ENCODE data around the gene RBM19.

RBM19 gene

DNA sequence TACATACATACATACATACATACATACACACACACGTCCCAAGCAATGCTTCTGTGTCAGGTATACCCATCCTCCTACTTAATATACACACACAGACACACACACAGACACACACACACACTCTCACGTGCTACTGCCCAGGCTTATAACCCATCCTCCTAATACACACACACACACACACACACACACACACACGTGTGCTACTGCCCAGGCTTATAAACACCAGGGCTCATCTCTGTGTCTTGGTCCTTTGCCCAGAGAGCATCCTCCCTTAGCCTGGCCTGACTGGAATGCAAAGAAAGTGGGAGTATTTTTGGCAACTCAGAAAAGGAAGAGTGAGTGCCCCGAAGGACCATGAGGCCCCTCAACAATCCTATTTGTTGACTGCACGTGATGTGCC lies 129.0 kb downstream of the RBM19 start:
- Histone ChIP-seq H3K27me3 (no peaks in the 10 kb centered on the region), H3K9me3 (no peaks in the 10 kb centered on the region), H3K27ac (no peak overlapping the region), H3K4me3 (ENCODE audit: low read depth in 1 of 2, low read length in 1 of 2) (no peak overlapping the region), H3K36me3 (no peaks in the 10 kb centered on the region), H3K4me1 (ENCODE audit: control insufficient read depth in 1 of 2, insufficient read depth in 1 of 2, low read depth in 1 of 2, low read length in 1 of 2) (no peaks in the 10 kb centered on the region)
- TF ChIP-seq, protein P1, sequence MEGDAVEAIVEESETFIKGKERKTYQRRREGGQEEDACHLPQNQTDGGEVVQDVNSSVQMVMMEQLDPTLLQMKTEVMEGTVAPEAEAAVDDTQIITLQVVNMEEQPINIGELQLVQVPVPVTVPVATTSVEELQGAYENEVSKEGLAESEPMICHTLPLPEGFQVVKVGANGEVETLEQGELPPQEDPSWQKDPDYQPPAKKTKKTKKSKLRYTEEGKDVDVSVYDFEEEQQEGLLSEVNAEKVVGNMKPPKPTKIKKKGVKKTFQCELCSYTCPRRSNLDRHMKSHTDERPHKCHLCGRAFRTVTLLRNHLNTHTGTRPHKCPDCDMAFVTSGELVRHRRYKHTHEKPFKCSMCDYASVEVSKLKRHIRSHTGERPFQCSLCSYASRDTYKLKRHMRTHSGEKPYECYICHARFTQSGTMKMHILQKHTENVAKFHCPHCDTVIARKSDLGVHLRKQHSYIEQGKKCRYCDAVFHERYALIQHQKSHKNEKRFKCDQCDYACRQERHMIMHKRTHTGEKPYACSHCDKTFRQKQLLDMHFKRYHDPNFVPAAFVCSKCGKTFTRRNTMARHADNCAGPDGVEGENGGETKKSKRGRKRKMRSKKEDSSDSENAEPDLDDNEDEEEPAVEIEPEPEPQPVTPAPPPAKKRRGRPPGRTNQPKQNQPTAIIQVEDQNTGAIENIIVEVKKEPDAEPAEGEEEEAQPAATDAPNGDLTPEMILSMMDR (IDR thresholded peaks at IDR 0.05): no peak

GRCh38 chr12:113835896-113836295 lies 130.2 kb downstream of the RBM19 start:
- no peaks in the 10 kb centered on the region for H3K36me3 ChIP-seq
- H3K27me3 ChIP-seq: no peaks in the 10 kb centered on the region
- H3K27ac ChIP-seq: no peak overlapping the region
- TF ChIP-seq, protein P1 (IDR thresholded peaks at IDR 0.05): no peak
- H3K4me3 ChIP-seq (ENCODE audit: low read depth in 1 of 2, low read length in 1 of 2): no peak overlapping the region
- no peaks in the 10 kb centered on the region for H3K9me3 ChIP-seq
- no peaks in the 10 kb centered on the region for H3K4me1 ChIP-seq (ENCODE audit: control insufficient read depth in 1 of 2, insufficient read depth in 1 of 2, low read depth in 1 of 2, low read length in 1 of 2)

DNA sequence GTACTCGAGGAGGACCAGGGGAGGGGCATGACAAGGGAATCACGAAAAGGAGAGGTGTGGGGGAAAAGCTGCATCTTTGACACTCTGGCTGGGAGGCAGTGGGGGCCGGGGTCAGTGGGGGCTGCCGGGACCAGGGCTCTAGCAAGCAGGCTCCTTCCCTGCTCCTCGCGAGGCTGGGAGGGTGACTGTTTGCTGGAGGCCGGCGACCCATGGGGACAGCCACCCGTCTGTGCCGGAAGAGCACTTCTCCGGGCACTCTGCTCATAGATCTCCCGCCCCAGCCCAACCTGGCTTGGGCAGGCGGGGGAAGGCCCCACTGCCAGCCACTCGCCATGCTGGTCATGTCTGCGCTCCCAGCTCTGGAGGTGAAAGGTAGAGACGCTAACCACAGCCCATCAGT lies 130.7 kb downstream of the RBM19 start:
- H3K27me3 ChIP-seq: no peaks in the 10 kb centered on the region
- no peaks in the 10 kb centered on the region for H3K36me3 ChIP-seq
- H3K4me3 ChIP-seq (ENCODE audit: low read depth in 1 of 2, low read length in 1 of 2): no peak overlapping the region
- TF ChIP-seq, protein P1 (IDR thresholded peaks at IDR 0.05): no peak
- H3K4me1 ChIP-seq (ENCODE audit: control insufficient read depth in 1 of 2, insufficient read depth in 1 of 2, low read depth in 1 of 2, low read length in 1 of 2): no peaks in the 10 kb centered on the region
- no peak overlapping the region for H3K27ac ChIP-seq
- H3K9me3 ChIP-seq: no peaks in the 10 kb centered on the region

DNA sequence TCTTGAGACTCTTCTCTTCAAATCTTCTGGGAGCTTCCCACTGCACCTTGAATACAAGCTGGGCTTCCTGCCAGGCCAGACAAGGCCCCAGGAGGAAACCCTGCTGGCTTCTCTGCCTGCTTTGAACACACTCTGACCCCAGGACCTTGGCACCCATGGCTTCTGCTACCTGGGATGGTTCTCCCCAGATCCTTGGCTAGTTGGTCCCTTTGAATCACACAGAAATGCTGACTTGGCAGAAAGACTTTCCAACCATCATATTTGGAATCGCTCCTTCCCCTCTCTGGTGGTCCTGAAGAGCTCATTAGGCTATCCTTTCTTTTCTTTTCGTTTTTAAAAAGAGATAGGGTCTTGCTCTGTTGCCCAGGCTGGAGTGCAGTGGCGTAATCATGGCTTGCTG lies 132.7 kb downstream of the RBM19 start:
- TF ChIP-seq, protein P1 (IDR thresholded peaks at IDR 0.05): no peak

DNA sequence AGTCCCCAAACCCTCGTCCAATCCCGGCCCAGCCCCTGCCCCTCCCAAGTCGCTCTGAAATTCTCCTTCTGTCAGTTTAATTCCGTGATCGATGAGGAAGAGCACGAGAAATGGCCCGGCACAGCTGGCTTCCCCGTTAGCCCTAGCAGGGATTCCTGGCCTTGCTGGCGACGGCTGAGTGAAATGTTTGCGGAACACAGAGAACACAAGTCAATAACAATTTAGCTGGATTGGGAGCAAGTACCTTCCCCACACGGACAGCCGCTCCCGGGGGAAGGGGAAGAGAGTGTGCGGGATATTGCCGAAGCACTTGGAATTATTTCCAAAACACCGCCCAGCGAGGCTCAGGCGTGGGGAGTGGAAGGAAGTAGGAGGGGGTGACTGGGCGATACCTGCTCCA lies 134.6 kb downstream of the RBM19 start:
- no peaks in the 10 kb centered on the region for H3K4me1 ChIP-seq (ENCODE audit: control insufficient read depth in 1 of 2, insufficient read depth in 1 of 2, low read depth in 1 of 2, low read length in 1 of 2)
- TF ChIP-seq, protein P1 (IDR thresholded peaks at IDR 0.05): no peak
- no peaks in the 10 kb centered on the region for H3K36me3 ChIP-seq
- H3K9me3 ChIP-seq: no peaks in the 10 kb centered on the region
- H3K27ac ChIP-seq: no peak overlapping the region
- no peaks in the 10 kb centered on the region for H3K27me3 ChIP-seq
- no peak overlapping the region for H3K4me3 ChIP-seq (ENCODE audit: low read depth in 1 of 2, low read length in 1 of 2)

More for the DNA sequence above, 132.7 kb downstream of the RBM19 start:
- no peak overlapping the region for H3K4me3 ChIP-seq (ENCODE audit: low read depth in 1 of 2, low read length in 1 of 2)
- H3K27me3 ChIP-seq: no peaks in the 10 kb centered on the region
- H3K9me3 ChIP-seq: no peaks in the 10 kb centered on the region
- H3K36me3 ChIP-seq: no peaks in the 10 kb centered on the region
- no peak overlapping the region for H3K27ac ChIP-seq
- no peaks in the 10 kb centered on the region for H3K4me1 ChIP-seq (ENCODE audit: control insufficient read depth in 1 of 2, insufficient read depth in 1 of 2, low read depth in 1 of 2, low read length in 1 of 2)

DNA sequence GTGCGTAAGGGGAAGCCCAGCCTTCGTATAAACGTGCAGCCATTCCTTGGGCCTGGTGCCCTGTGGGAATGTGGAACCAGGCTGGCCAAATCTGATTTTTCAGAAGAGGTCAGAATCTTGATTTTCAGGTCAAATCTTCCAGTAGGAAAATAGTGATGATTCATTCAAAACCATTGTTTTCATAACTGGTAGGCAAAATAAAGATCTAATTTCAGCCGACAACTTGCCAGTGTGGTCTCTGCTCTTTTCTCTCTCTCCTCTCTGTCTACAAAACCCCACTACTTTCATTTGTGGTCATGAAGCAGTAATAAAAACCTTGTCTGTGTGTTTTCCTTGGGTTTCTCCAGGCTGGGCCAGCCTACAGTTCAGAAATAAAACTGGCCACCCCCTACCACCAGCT lies 135.1 kb downstream of the RBM19 start:
- no peak overlapping the region for H3K4me3 ChIP-seq (ENCODE audit: low read depth in 1 of 2, low read length in 1 of 2)
- no peaks in the 10 kb centered on the region for H3K36me3 ChIP-seq
- no peaks in the 10 kb centered on the region for H3K9me3 ChIP-seq
- H3K27me3 ChIP-seq: no peaks in the 10 kb centered on the region
- no peak overlapping the region for H3K27ac ChIP-seq
- H3K4me1 ChIP-seq (ENCODE audit: control insufficient read depth in 1 of 2, insufficient read depth in 1 of 2, low read depth in 1 of 2, low read length in 1 of 2): no peaks in the 10 kb centered on the region
- TF ChIP-seq, protein P1 (IDR thresholded peaks at IDR 0.05): no peak

Measured in neutrophil (primary cell).